ENCODE data around the gene HOXC10.
A peak's percentile ranks its signal among the peaks of the same experiment; 100 is the strongest.

HOXC10 gene

GRCh38 chr12:53984901-53985691, at the start of gene HOXC10:
Gene HOXC10 (plus strand): TSS chr12:53985146. CDS start chr12:53985260, 114 bp downstream.
- no peaks in the 10 kb centered on the region for H3K36me3 ChIP-seq (ENCODE audit: insufficient read depth, low read length)
- no peak within 1 kb of the TSS for H3K9ac ChIP-seq (ENCODE audit: low read depth, low read length)
- no peaks in the 10 kb centered on the region for H3K9me3 ChIP-seq (ENCODE audit: control insufficient read depth, insufficient read depth, low read length)
- H3K4me1 ChIP-seq (ENCODE audit: insufficient read depth, low read length): no peaks in the 10 kb centered on the region

- Histone ChIP-seq H3K4me1 (ENCODE audit: insufficient read depth, low read length) (no peaks in the 10 kb centered on the region), H3K36me3 (ENCODE audit: insufficient read depth, low read length) (no peaks in the 10 kb centered on the region), H3K9ac (ENCODE audit: low read depth, low read length) (no peak overlapping the region), H3K9me3 (ENCODE audit: control insufficient read depth, insufficient read depth, low read length) (no peaks in the 10 kb centered on the region)
Measured at GRCh38 chr12:53935383-53936341, 49.3 kb upstream of the HOXC10 start.

GRCh38 chr12:53937099-53937498, 47.8 kb upstream of the HOXC10 start:
- no peaks in the 10 kb centered on the region for H3K4me1 ChIP-seq (ENCODE audit: insufficient read depth, low read length)
- no peaks in the 10 kb centered on the region for H3K9me3 ChIP-seq (ENCODE audit: control insufficient read depth, insufficient read depth, low read length)
- no peak overlapping the region for H3K9ac ChIP-seq (ENCODE audit: low read depth, low read length)
- H3K36me3 ChIP-seq (ENCODE audit: insufficient read depth, low read length): no peaks in the 10 kb centered on the region

- no peak overlapping the region for H3K9ac ChIP-seq (ENCODE audit: low read depth, low read length)
- H3K9me3 ChIP-seq (ENCODE audit: control insufficient read depth, insufficient read depth, low read length): no peaks in the 10 kb centered on the region
- no peaks in the 10 kb centered on the region for H3K4me1 ChIP-seq (ENCODE audit: insufficient read depth, low read length)
- H3K36me3 ChIP-seq (ENCODE audit: insufficient read depth, low read length): no peaks in the 10 kb centered on the region
Measured at GRCh38 chr12:53937596-53938325, 47.2 kb upstream of the HOXC10 start.

GRCh38 chr12:53938326-53939140, 46.4 kb upstream of the HOXC10 start, which contains the start of gene HOXC13:
Gene HOXC13 (plus strand): TSS chr12:53938831. CDS start chr12:53938907, 76 bp downstream.
- no peaks in the 10 kb centered on the region for H3K9me3 ChIP-seq (ENCODE audit: control insufficient read depth, insufficient read depth, low read length)
- peak within 1 kb of the TSS; percentile 7; the same call in 1 of the 2 replicates for H3K9ac ChIP-seq (ENCODE audit: low read depth, low read length)
- H3K36me3 ChIP-seq (ENCODE audit: insufficient read depth, low read length): no peaks in the 10 kb centered on the region
- no peaks in the 10 kb centered on the region for H3K4me1 ChIP-seq (ENCODE audit: insufficient read depth, low read length)

- Histone ChIP-seq H3K9me3 (ENCODE audit: control insufficient read depth, insufficient read depth, low read length) (no peaks in the 10 kb centered on the region), H3K9ac (ENCODE audit: low read depth, low read length) (peak overlapping the region; percentile 7; the same call in 1 of the 2 replicates), H3K36me3 (ENCODE audit: insufficient read depth, low read length) (no peaks in the 10 kb centered on the region), H3K4me1 (ENCODE audit: insufficient read depth, low read length) (no peaks in the 10 kb centered on the region)
Measured at GRCh38 chr12:53939141-53940108, 45.5 kb upstream of the HOXC10 start.

GRCh38 chr12:53940443-53941014, 44.4 kb upstream of the HOXC10 start:
- H3K36me3 ChIP-seq (ENCODE audit: insufficient read depth, low read length): no peaks in the 10 kb centered on the region
- H3K9me3 ChIP-seq (ENCODE audit: control insufficient read depth, insufficient read depth, low read length): no peaks in the 10 kb centered on the region
- no peaks in the 10 kb centered on the region for H3K4me1 ChIP-seq (ENCODE audit: insufficient read depth, low read length)
- no peak overlapping the region for H3K9ac ChIP-seq (ENCODE audit: low read depth, low read length)

- Histone ChIP-seq H3K36me3 (ENCODE audit: insufficient read depth, low read length) (no peaks in the 10 kb centered on the region), H3K4me1 (ENCODE audit: insufficient read depth, low read length) (no peaks in the 10 kb centered on the region), H3K9me3 (ENCODE audit: control insufficient read depth, insufficient read depth, low read length) (no peaks in the 10 kb centered on the region), H3K9ac (ENCODE audit: low read depth, low read length) (no peak overlapping the region)
Measured at GRCh38 chr12:53941187-53941586, 43.8 kb upstream of the HOXC10 start.

- Histone ChIP-seq H3K9ac (ENCODE audit: low read depth, low read length) (no peak overlapping the region), H3K9me3 (ENCODE audit: control insufficient read depth, insufficient read depth, low read length) (no peaks in the 10 kb centered on the region), H3K4me1 (ENCODE audit: insufficient read depth, low read length) (no peaks in the 10 kb centered on the region), H3K36me3 (ENCODE audit: insufficient read depth, low read length) (no peaks in the 10 kb centered on the region)
Measured at GRCh38 chr12:53941750-53942149, 43.2 kb upstream of the HOXC10 start.

- Histone ChIP-seq H3K9ac (ENCODE audit: low read depth, low read length) (no peak overlapping the region), H3K9me3 (ENCODE audit: control insufficient read depth, insufficient read depth, low read length) (no peaks in the 10 kb centered on the region), H3K4me1 (ENCODE audit: insufficient read depth, low read length) (no peaks in the 10 kb centered on the region), H3K36me3 (ENCODE audit: insufficient read depth, low read length) (no peaks in the 10 kb centered on the region)
Measured at GRCh38 chr12:53942467-53942997, 42.4 kb upstream of the HOXC10 start.

- H3K36me3 ChIP-seq (ENCODE audit: insufficient read depth, low read length): no peaks in the 10 kb centered on the region
- no peak overlapping the region for H3K9ac ChIP-seq (ENCODE audit: low read depth, low read length)
- no peaks in the 10 kb centered on the region for H3K4me1 ChIP-seq (ENCODE audit: insufficient read depth, low read length)
- H3K9me3 ChIP-seq (ENCODE audit: control insufficient read depth, insufficient read depth, low read length): no peaks in the 10 kb centered on the region
Measured at GRCh38 chr12:53944209-53944608, 40.7 kb upstream of the HOXC10 start.
